ENCODE data around the gene CHML.

CHML gene

GRCh38 chr1:241624935-241625334, 15.2 kb downstream of the CHML start:
- no peak for DNase-seq (ENCODE audit: low read depth in 3 of 3)

- DNase-seq (ENCODE audit: low read depth in 3 of 3): no peak
These were observed 17.5 kb downstream of the CHML start for GRCh38 chr1:241622669-241623068.

- DNase-seq (ENCODE audit: low read depth in 3 of 3): no peak
These were observed 22.7 kb downstream of the CHML start for GRCh38 chr1:241617426-241617825.

GRCh38 chr1:241615043-241615974, 24.9 kb downstream of the CHML start:
- no peak for DNase-seq (ENCODE audit: low read depth in 3 of 3)

- no peak for DNase-seq (ENCODE audit: low read depth in 3 of 3)
These were observed 25.6 kb downstream of the CHML start for GRCh38 chr1:241614572-241614971.

- DNase-seq (ENCODE audit: low read depth in 3 of 3): no peak
These were observed 26.0 kb downstream of the CHML start for GRCh38 chr1:241614144-241614543.

GRCh38 chr1:241612533-241613477, 27.4 kb downstream of the CHML start:
- DNase-seq (ENCODE audit: low read depth in 3 of 3): no peak

- DNase-seq (ENCODE audit: low read depth in 3 of 3): no peak
These were observed 28.4 kb downstream of the CHML start for GRCh38 chr1:241611736-241612135.

- no peak for DNase-seq (ENCODE audit: low read depth in 3 of 3)
These were observed 29.1 kb downstream of the CHML start for GRCh38 chr1:241611063-241611462.

- no peak for DNase-seq (ENCODE audit: low read depth in 3 of 3)
These were observed 29.9 kb downstream of the CHML start for GRCh38 chr1:241610056-241610815.

GRCh38 chr1:241608379-241609033, 31.7 kb downstream of the CHML start:
- DNase-seq (ENCODE audit: low read depth in 3 of 3): no peak

GRCh38 chr1:241607497-241607896, 32.7 kb downstream of the CHML start:
- no peak for DNase-seq (ENCODE audit: low read depth in 3 of 3)

GRCh38 chr1:241606544-241606943, 33.6 kb downstream of the CHML start:
- DNase-seq (ENCODE audit: low read depth in 3 of 3): no peak

- DNase-seq (ENCODE audit: low read depth in 3 of 3): no peak
These were observed 34.9 kb downstream of the CHML start for GRCh38 chr1:241605146-241605805.

GRCh38 chr1:241603731-241604245, 36.4 kb downstream of the CHML start:
- no peak for DNase-seq (ENCODE audit: low read depth in 3 of 3)

- DNase-seq (ENCODE audit: low read depth in 3 of 3): no peak
These were observed 39.7 kb downstream of the CHML start for GRCh38 chr1:241600496-241600901.

- no peak for DNase-seq (ENCODE audit: low read depth in 3 of 3)
These were observed 41.9 kb downstream of the CHML start for GRCh38 chr1:241598249-241598648.

GRCh38 chr1:241596633-241597032, 43.5 kb downstream of the CHML start:
- no peak for DNase-seq (ENCODE audit: low read depth in 3 of 3)

GRCh38 chr1:241593186-241593585, 47.0 kb downstream of the CHML start:
- DNase-seq (ENCODE audit: low read depth in 3 of 3): no peak

- no peak for DNase-seq (ENCODE audit: low read depth in 3 of 3)
These were observed 47.8 kb downstream of the CHML start for GRCh38 chr1:241592273-241592958.
